HG03442 (cell line): ENCODE results near the gene SREBF1.

ENCODE experiments used
- ATAC-seq: cut with Tn5 transposase; IDR thresholded peaks from one replicate; pipeline ENCODE4 v1.9.1; 2021; ENCODE audit warnings: mild to moderate bottlenecking, moderate library complexity; ENCODE audit not compliant: unreplicated experiment

The SREBF1 gene

GRCh38 chr17:17859909-17860765, 23.4 kb upstream of the SREBF1 start:
- ATAC-seq, result peak; percentile 69

GRCh38 chr17:17857496-17857895, 20.7 kb upstream of the SREBF1 start:
- ATAC-seq, result no peak

GRCh38 chr17:17856386-17856785, 19.6 kb upstream of the SREBF1 start:
- ATAC-seq, result no peak

- no peak for ATAC-seq
Measured at GRCh38 chr17:17855976-17856375, 19.2 kb upstream of the SREBF1 start.

- no peak for ATAC-seq
Measured at GRCh38 chr17:17853811-17854447, 17.1 kb upstream of the SREBF1 start.

- no peak for ATAC-seq
Measured at GRCh38 chr17:17852930-17853329, 16.1 kb upstream of the SREBF1 start.

GRCh38 chr17:17851103-17852002, 14.6 kb upstream of the SREBF1 start:
- no peak for ATAC-seq

DNA sequence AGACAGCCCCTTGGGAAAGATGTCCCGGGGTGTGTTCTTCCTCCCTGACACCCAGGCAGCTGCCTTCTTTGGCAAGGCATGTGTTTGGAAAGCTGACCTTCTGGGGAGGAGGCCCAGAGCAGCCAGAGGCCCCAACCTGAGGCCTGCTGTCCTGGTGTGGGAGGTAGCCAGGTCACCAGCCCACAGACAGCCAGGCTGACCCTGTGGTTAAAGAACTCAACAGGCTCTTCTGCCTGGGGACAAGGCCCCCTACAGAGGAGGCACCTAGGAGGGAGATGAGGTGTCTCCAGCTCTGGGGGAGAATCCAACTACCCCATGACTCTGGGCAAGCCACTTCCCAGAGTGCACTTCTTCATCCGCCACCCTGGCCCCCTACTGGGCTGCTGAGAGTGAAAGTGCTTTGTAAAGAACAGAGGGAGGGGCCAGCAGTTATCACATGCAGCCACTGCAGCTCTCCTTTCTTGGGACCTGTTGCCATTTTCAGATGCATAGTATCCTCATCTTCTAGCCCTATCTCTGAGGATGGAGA, 13.1 kb upstream of the SREBF1 start:
- no peak for ATAC-seq

- ATAC-seq, result peak; percentile 62
Measured at GRCh38 chr17:17849147-17849820, 12.5 kb upstream of the SREBF1 start.

- ATAC-seq, result no peak
Measured at GRCh38 chr17:17848311-17849082, 11.7 kb upstream of the SREBF1 start.

DNA sequence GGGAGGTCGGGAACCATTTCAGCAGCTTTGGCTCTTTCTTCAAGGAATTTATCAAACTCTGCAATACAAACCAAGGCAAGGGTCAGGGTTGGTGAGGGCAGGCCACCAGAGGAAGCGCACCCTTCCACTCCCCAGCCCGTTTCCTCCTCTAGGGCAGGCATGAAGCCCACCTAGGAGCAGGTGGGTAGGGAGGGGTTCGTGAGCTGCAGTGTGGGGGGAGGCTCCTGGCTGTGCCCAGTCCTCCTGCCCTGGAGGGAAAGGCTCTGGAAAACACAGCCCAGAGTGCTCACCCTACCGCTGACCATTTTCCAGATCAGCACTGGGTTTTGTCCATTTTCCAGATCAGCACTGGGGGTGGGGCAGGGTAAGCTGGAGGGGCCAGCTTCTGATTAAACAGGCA, 10.9 kb upstream of the SREBF1 start:
- no peak for ATAC-seq

DNA sequence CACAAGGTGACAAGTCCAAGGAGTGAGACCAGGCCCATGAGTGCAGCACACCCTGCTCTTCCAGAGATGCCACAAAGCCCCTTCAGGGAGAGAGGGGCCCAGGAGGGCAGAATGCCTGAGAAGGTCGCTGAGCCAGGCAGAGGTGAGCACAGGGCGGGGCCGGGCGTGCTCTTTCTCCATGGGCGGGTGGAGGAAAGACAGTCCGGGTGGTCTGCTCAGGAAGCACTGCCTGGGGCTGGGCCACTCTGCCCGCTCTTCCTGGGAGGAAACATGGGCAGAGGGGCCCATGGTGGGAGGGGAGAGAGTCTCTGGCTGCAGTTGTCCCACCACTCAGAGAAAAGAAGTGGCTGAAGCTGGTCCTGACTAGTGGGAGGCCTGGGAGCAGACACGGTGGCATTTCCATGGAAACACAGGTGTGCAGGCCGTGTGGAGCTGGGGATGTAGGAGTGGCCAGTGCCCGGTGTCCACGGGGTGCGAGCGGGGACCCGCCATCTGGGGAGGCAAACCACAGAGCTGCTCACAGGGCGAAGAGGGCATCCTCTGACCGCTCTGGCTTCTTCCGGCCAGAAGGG, 10.4 kb upstream of the SREBF1 start:
- ATAC-seq, result no peak

DNA sequence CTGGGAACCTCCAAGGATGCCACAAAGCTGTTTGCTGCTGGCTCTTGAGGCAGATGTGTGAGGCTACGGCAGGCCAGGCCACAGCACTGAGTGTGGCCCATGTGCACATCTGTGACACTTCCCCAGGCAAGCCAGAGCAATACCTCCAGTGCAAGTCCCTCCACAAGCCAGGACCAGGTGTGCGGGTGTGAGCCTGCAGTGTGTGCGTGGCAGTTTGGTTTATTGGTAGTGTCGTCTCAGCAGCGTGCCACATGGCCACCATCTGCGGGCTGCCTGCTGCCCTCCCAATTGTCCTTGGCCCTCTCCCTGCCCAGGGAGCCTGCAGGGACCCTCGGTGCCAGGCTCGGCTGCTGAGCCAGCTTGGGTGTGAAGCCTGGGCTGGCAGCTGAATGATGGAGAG, 9.9 kb upstream of the SREBF1 start:
- no peak for ATAC-seq

DNA sequence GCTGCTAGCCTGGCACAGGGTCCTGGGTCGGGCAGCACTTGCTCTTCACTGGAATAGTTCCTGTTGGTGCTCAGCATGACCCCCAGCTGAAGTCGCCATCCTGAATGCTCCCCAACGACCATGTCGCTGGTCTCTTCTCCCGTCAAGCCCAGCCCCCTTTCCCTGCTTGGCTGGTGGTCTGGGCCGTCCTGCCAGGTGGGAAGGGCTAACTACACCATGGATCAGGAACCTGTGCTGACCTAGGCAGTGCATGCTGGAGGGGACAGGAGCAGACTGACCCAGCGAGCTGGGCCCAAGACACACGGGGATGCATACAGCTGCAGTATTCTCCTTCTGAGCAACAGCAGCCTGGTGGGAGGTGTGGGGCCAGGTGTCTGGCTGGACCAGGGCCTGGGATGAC, 9.2 kb upstream of the SREBF1 start:
- no peak for ATAC-seq

DNA sequence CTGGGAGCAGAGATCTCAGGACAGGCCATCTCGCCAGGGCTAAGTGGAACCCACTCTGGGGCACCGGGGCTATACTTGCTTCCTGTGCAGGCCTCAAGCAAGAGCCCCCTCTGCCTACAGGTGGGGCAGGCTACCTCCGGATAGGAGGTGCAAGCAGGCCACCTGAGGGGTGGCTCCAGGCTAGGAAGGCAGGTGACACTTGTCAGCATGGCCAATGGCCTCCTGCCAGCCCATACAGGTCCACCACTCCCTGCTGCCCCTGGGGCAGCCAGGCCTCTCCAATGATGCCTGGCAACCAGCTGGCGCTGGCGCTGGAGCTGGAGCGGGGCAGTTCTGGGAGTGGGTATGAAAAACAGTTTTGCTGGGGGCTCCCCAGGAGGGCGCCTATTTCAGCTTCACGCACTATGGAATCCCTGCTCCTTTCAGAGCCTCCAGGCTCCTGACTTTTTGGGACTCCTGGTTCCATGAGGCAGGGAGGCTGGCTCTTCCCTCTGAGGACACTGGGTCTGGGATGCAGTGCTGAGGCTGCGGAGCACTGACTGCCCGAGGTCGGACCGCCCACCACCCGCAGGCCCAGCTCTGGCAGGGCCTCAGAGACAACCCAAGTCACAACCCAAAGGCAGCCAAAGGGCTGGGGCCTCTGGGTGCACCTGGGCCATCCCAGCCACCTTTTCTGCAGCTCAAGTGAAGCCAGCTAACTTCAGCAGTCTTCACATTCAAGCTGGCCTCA, 8.4 kb upstream of the SREBF1 start:
- no peak for ATAC-seq

DNA sequence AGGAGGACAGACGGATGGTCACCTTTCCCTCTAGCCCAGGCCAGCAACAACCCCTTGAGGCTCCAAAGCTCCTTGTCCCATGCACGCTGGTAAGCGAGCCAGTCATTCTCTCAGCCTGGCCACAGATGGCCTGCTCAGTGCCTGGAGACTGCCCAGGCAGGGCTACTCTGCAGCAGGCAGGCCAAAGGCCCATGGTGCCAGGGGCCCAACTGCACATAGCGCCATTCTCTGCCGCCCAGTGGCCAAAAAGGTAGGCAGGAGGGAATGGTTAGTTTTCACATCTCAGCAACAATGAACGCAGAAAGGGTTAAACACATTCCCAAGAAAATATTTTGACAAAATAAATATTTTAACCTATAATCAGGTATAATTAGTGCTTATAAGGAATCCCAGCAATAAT, 7.7 kb upstream of the SREBF1 start:
- no peak for ATAC-seq

- no peak for ATAC-seq
Measured at GRCh38 chr17:17844079-17844478, 7.3 kb upstream of the SREBF1 start.

GRCh38 chr17:17843096-17843495, 6.3 kb upstream of the SREBF1 start:
- ATAC-seq, result no peak
